Left ventricle myocardium inferior (tissue), 1 donor: ENCODE data around the gene UBL7. TPM values are rescaled to one million over a fixed set of nuclear protein-coding genes. Genes with fewer than 3 reads are reported as not detected.
A peak's percentile ranks its signal among the peaks of the same experiment; 100 is the strongest.
"Not testable (repeated sequence)": the region's sequence is repeated elsewhere in the genome, so short reads cannot be mapped to it uniquely, and the experiment has no call there.

Source experiments
- DNase-seq: peaks from one replicate; pipeline ENCODE4 v3.0.0-alpha.2; 2020
- H3K27ac ChIP-seq: fragments of 200-600 bp; replicated peaks from 2 replicates; pipeline ENCODE4 v1.8.0; 2021
- H3K27me3 ChIP-seq: fragments of 200-600 bp; 2 replicates; pipeline ENCODE4 v1.8.0; 2021; ENCODE audit warnings: low read depth
- H3K36me3 ChIP-seq: fragments of 200-600 bp; 2 replicates; pipeline ENCODE4 v1.8.0; 2021
- H3K4me1 ChIP-seq: fragments of 200-600 bp; 2 replicates; pipeline ENCODE4 v1.8.0; 2021
- H3K4me3 ChIP-seq: fragments of 200-600 bp; 2 replicates; pipeline ENCODE4 v1.8.0; 2021; ENCODE audit warnings: mild to moderate bottlenecking, moderate library complexity
- H3K9me3 ChIP-seq: fragments of 200-600 bp; replicated peaks from 2 replicates; pipeline ENCODE4 v1.8.0; 2021
- intact Hi-C: fragments of 100-400 bp; cut with micrococcal nuclease; formaldehyde crosslinking; loops from one replicate; pipeline ENCODE4 v1.11.0; 2022
- total RNA-seq: library from RNA; stranded (reverse); fragmentation: NEBNext Ultra II Directional; extraction: Animal tissue kit (Norgen Biotek cat#: 25700); gene quantifications from one replicate; pipeline ENCODE4 v1.2.1, GENCODE V29; 2021
- TF ChIP-seq, protein P1 (sequence below): fragments of 200-600 bp; IDR thresholded peaks from 2 replicates; pipeline ENCODE4 v1.8.0; 2021; ENCODE audit warnings: antibody characterized with exemption, mild to moderate bottlenecking, borderline replicate concordance
- donor health status: DM: no; HTN: yes; CAD: no; lungs with severe emphysema.

UBL7 gene
- total RNA-seq, 1 donor from 2014 or later: 52.3 TPM

DNA sequence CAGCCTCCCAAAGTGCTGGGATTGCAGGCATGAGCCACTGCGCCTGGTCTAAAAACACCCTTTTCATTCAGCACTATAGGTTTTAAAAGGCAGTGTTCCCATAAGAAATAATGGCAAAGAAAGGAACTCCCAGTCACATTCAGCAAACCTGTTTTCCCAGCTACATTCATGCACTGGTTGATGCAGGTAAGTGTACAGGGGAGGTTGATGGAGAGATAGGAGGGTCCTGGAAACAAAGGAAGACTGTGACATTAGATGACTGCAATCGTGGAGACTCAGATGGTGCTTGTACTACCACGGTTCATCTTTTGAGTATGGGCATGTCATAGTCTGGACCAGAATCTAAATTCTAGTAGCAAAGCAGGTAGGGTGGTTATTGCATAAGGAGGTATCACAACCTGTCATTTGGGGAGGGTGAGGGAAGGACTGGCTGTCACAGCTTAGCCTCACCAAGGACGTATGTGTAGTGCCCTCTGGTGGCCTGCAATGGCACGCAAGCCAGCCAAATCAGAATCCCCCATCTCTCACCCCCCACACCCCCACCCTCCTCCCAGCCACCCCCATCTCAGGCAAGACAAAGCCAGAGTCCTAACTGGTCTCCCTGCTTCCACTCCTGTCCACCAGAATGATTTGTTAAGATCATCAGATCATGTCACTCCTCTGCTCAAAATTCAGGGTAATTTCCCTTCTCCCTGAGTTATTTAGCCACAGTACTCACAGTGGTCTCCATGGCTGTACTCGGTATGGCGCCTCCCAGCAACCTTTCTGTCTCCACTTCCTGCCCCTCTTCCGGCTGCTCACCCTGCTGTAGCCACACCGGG is 28.8 kb upstream of the UBL7 start:
- TF ChIP-seq, protein P1, sequence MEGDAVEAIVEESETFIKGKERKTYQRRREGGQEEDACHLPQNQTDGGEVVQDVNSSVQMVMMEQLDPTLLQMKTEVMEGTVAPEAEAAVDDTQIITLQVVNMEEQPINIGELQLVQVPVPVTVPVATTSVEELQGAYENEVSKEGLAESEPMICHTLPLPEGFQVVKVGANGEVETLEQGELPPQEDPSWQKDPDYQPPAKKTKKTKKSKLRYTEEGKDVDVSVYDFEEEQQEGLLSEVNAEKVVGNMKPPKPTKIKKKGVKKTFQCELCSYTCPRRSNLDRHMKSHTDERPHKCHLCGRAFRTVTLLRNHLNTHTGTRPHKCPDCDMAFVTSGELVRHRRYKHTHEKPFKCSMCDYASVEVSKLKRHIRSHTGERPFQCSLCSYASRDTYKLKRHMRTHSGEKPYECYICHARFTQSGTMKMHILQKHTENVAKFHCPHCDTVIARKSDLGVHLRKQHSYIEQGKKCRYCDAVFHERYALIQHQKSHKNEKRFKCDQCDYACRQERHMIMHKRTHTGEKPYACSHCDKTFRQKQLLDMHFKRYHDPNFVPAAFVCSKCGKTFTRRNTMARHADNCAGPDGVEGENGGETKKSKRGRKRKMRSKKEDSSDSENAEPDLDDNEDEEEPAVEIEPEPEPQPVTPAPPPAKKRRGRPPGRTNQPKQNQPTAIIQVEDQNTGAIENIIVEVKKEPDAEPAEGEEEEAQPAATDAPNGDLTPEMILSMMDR: peak; percentile 72
- DNase-seq: peak; percentile 42
- no peaks in the 10 kb centered on the region for H3K36me3 ChIP-seq
- no peak overlapping the region for H3K27ac ChIP-seq
- intact Hi-C loops: loop anchor here (10.0 kb wide), 1 partner anchor 105 kb away; no protein-coding TSS in a partner anchor
- no peak overlapping the region for H3K4me3 ChIP-seq
- no peaks in the 10 kb centered on the region for H3K4me1 ChIP-seq
- no peaks in the 10 kb centered on the region for H3K9me3 ChIP-seq
- no peaks in the 10 kb centered on the region for H3K27me3 ChIP-seq

DNA sequence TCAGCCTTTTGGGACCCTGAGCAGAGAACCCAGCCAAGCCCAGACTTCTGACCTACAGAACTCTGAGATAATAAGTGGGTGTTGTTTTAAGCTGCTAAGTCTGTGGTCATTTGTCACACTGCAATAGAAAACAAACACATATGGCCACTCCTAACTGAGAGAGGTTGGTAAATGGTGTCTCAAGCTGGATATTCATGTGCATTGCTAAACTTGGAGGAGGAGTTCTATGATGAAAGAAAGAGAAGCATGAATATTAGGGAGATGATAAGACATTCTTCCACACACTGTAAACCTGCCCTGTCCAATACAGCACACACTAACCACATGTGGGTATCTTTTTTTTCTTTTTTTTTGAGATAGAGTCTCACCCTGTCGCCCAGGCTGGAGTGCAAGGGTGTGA is 27.8 kb upstream of the UBL7 start:
- H3K36me3 ChIP-seq: no peaks in the 10 kb centered on the region
- H3K9me3 ChIP-seq: no peaks in the 10 kb centered on the region
- H3K27me3 ChIP-seq: no peaks in the 10 kb centered on the region
- no peaks in the 10 kb centered on the region for H3K4me1 ChIP-seq
- no peak for DNase-seq
- TF ChIP-seq, protein P1: no peak
- no peak overlapping the region for H3K27ac ChIP-seq
- no peak overlapping the region for H3K4me3 ChIP-seq
- intact Hi-C loops: loop anchor here (10.0 kb wide), 1 partner anchor 104 kb away; no protein-coding TSS in a partner anchor

DNA sequence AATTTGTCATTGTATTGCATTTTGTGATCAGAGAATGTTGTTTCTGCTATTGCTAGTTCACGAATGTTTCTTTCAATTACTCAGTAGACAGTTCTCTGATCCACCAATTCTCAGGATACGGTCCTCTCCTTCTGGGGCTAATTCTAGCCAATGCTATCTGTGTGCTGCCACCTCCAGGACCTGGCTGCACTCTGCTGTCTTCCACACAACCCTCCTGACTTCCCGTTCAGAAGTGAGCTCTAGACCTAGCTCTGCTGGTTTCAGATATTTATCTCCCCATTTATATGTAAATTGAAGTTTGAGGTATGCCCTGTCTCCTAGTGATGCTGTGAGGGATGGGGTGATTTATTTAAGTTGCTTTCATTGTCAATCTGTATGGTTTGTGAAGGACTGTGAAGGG is 21.7 kb upstream of the UBL7 start:
- TF ChIP-seq, protein P1: no peak
- no peaks in the 10 kb centered on the region for H3K9me3 ChIP-seq
- H3K4me1 ChIP-seq: no peaks in the 10 kb centered on the region
- DNase-seq: no peak
- H3K27me3 ChIP-seq: no peaks in the 10 kb centered on the region
- H3K27ac ChIP-seq: no peak overlapping the region
- no peak overlapping the region for H3K4me3 ChIP-seq
- intact Hi-C loops: loop anchor here (10.0 kb wide), 1 partner anchor 98 kb away; no protein-coding TSS in a partner anchor
- H3K36me3 ChIP-seq: no peaks in the 10 kb centered on the region

DNA sequence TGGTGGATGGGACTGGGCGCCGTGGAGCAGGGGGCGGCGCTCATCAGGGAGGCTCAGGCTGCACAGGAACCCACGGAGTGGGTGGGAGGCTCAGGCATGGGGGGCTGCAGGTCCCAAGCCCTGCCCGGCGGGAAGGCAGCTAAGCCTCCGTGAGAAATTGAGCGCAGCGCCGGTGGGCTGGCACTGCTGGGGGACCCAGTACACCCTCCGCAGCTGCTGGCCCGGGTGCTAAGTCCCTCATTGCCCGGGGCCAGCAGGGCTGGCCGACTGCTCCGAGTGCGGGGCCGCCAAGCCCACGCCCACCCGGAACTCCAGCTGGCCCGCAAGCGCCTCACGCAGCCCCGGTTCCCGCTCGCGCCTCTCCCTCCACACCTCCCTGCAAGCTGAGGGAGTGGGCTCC is 19.4 kb upstream of the UBL7 start:
- intact Hi-C loops: loop anchor here (10.0 kb wide), 1 partner anchor 96 kb away; no protein-coding TSS in a partner anchor
- not testable (repeated sequence) for H3K27me3 ChIP-seq, H3K4me1 ChIP-seq, H3K36me3 ChIP-seq, H3K27ac ChIP-seq, H3K9me3 ChIP-seq, H3K4me3 ChIP-seq, DNase-seq

DNA sequence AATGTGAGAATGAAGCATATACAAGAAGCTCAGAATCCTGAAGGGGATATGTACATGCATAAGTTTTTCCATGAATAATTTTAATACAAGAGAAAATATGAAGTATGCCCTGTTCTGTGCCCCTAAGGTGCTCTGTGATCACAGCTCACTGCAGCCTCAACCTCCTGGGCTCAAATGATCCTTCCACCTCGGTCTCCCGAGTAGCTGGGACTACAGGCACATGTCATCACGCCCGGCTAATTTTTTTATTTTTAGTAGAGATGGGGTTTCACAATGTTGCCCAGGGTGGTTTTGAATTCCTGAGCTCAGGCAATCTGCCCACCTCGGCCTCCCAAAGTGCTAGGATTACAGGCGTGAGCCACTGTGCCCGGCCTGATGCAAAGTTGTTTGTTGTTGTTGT is 10.7 kb upstream of the UBL7 start:
- H3K36me3 ChIP-seq, H3K27me3 ChIP-seq, H3K27ac ChIP-seq, DNase-seq, H3K9me3 ChIP-seq, intact Hi-C loops, H3K4me3 ChIP-seq, H3K4me1 ChIP-seq: not testable (repeated sequence)

DNA sequence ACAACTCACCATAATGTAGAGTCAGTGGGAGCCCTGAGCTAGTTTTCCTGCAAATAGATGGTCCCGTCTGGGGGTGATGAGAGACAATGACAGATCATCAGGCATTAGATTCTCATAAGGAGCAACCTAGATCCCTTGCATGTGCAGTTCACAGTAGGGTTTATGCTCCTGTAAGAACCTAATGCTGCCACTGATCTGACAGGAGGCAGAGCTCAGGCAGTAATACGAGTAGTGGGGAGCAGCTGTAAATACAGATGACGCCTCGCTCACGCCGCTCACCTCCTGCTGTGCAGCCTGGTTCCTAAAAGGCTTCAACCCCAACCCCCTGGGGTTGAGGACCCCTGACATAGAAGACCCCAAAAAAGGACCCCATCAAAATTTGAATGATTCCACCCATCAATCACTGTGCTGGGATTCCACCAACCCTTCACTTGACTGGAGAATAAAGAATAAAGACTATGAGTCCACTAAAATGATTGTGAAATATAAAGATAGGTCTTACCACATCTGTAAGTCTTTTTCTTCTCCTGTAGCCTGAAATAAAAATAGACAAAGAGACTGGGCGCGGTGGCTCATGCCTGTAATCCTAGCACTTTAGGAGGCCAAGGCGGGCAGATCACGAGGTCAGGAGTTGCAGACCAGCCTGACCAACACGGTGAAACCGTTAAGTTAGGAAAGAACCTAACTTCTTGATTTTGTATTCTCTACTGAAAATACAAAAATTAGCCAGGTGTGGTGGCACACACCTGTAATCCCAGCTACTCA is 9.9 kb upstream of the UBL7 start:
- intact Hi-C loops: no loop called here
- no peaks in the 10 kb centered on the region for H3K27me3 ChIP-seq
- no peaks in the 10 kb centered on the region for H3K4me1 ChIP-seq
- no peaks in the 10 kb centered on the region for H3K36me3 ChIP-seq
- no peak for DNase-seq
- H3K9me3 ChIP-seq: no peaks in the 10 kb centered on the region
- TF ChIP-seq, protein P1: no peak
- no peak overlapping the region for H3K4me3 ChIP-seq
- no peak overlapping the region for H3K27ac ChIP-seq
